ENCODE data around the gene PHACTR2.

The PHACTR2 gene

GRCh38 chr6:143755301-143755744 is 77.6 kb downstream of the PHACTR2 start:
- TF ChIP-seq CTCF (conservative IDR thresholded peaks at IDR 0.05; ENCODE audit: low read depth, low read length): no peak
- H3K27ac ChIP-seq: no peak overlapping the region
- no peaks in the 10 kb centered on the region for H3K27me3 ChIP-seq (ENCODE audit: insufficient read depth, low read depth)
- H3K4me3 ChIP-seq (IDR thresholded peaks at IDR 0.05; ENCODE audit: insufficient read depth, low read depth, low read length): no peak overlapping the region
- H3K36me3 ChIP-seq (ENCODE audit: insufficient read depth): no peaks in the 10 kb centered on the region
- H3K79me2 ChIP-seq (ENCODE audit: insufficient read depth, low read depth): no peaks in the 10 kb centered on the region
- H4K20me1 ChIP-seq (ENCODE audit: insufficient read depth): no peaks in the 10 kb centered on the region
- no peak overlapping the region for H2AFZ ChIP-seq (ENCODE audit: low read depth)
- no peak overlapping the region for H3K4me2 ChIP-seq
- no peak overlapping the region for H3K9ac ChIP-seq
- H3K4me1 ChIP-seq (ENCODE audit: low read depth, poor library complexity, severe bottlenecking): no peaks in the 10 kb centered on the region

GRCh38 chr6:143757346-143757832 is 79.6 kb downstream of the PHACTR2 start:
- H3K4me2 ChIP-seq: no peak overlapping the region
- H3K27ac ChIP-seq: no peak overlapping the region
- H4K20me1 ChIP-seq (ENCODE audit: insufficient read depth): no peaks in the 10 kb centered on the region
- H3K79me2 ChIP-seq (ENCODE audit: insufficient read depth, low read depth): no peaks in the 10 kb centered on the region
- H3K36me3 ChIP-seq (ENCODE audit: insufficient read depth): no peaks in the 10 kb centered on the region
- H3K4me3 ChIP-seq (IDR thresholded peaks at IDR 0.05; ENCODE audit: insufficient read depth, low read depth, low read length): no peak overlapping the region
- H3K27me3 ChIP-seq (ENCODE audit: insufficient read depth, low read depth): no peaks in the 10 kb centered on the region
- H3K4me1 ChIP-seq (ENCODE audit: low read depth, poor library complexity, severe bottlenecking): no peaks in the 10 kb centered on the region
- no peak overlapping the region for H2AFZ ChIP-seq (ENCODE audit: low read depth)
- H3K9ac ChIP-seq: no peak overlapping the region
- TF ChIP-seq CTCF (conservative IDR thresholded peaks at IDR 0.05; ENCODE audit: low read depth, low read length): no peak

- no peaks in the 10 kb centered on the region for H3K27me3 ChIP-seq (ENCODE audit: insufficient read depth, low read depth)
- no peak overlapping the region for H2AFZ ChIP-seq (ENCODE audit: low read depth)
- H3K36me3 ChIP-seq (ENCODE audit: insufficient read depth): no peaks in the 10 kb centered on the region
- TF ChIP-seq CTCF (conservative IDR thresholded peaks at IDR 0.05; ENCODE audit: low read depth, low read length): no peak
- H3K9ac ChIP-seq: no peak overlapping the region
- no peak overlapping the region for H3K4me3 ChIP-seq (IDR thresholded peaks at IDR 0.05; ENCODE audit: insufficient read depth, low read depth, low read length)
- H3K79me2 ChIP-seq (ENCODE audit: insufficient read depth, low read depth): no peaks in the 10 kb centered on the region
- H3K27ac ChIP-seq: no peak overlapping the region
- H3K4me2 ChIP-seq: no peak overlapping the region
- H3K4me1 ChIP-seq (ENCODE audit: low read depth, poor library complexity, severe bottlenecking): no peaks in the 10 kb centered on the region
- H4K20me1 ChIP-seq (ENCODE audit: insufficient read depth): no peaks in the 10 kb centered on the region
These were observed 80.8 kb downstream of the PHACTR2 start for GRCh38 chr6:143758551-143758950.

GRCh38 chr6:143759666-143760065 is 81.9 kb downstream of the PHACTR2 start:
- Histone ChIP-seq H3K4me2 (no peak overlapping the region), H3K27me3 (ENCODE audit: insufficient read depth, low read depth) (no peaks in the 10 kb centered on the region), H3K36me3 (ENCODE audit: insufficient read depth) (no peaks in the 10 kb centered on the region)

More at GRCh38 chr6:143759666-143760065, 81.9 kb downstream of the PHACTR2 start:
- Histone ChIP-seq H3K27ac (no peak overlapping the region), H3K4me1 (ENCODE audit: low read depth, poor library complexity, severe bottlenecking) (no peaks in the 10 kb centered on the region), H2AFZ (ENCODE audit: low read depth) (no peak overlapping the region), H3K79me2 (ENCODE audit: insufficient read depth, low read depth) (no peaks in the 10 kb centered on the region), H3K4me3 (IDR thresholded peaks at IDR 0.05; ENCODE audit: insufficient read depth, low read depth, low read length) (no peak overlapping the region), H4K20me1 (ENCODE audit: insufficient read depth) (no peaks in the 10 kb centered on the region), H3K9ac (no peak overlapping the region)
- TF ChIP-seq CTCF (conservative IDR thresholded peaks at IDR 0.05; ENCODE audit: low read depth, low read length): no peak

All from KMS-11 (cell line).